SU-DHL-6 (cell line): ENCODE measurements around the gene AKT3.

Experiments
- H2AFZ ChIP-seq: fragments of 200-600 bp; sonication (generic); 2 replicates; pipeline ENCODE4 v1.6.1; 2014; ENCODE audit warnings: low read depth, mild to moderate bottlenecking, moderate library complexity, mixed read lengths, antibody characterized with exemption, low read length; ENCODE audit not compliant: severe bottlenecking
- H3F3A ChIP-seq: fragments of 200-600 bp; shearing (Covaris generic); 2 replicates; pipeline ENCODE4 v1.6.0; 2016; ENCODE audit warnings: antibody characterized with exemption, mild to moderate bottlenecking; ENCODE audit not compliant: insufficient read depth
- H3K27ac ChIP-seq: fragments of 200-600 bp; sonication (generic); 2 replicates; pipeline ENCODE4 v1.5.1; 2016; ENCODE audit warnings: low read depth, mild to moderate bottlenecking, low read length, moderate library complexity, mixed read lengths
- H3K27me3 ChIP-seq: fragments of 200-600 bp; sonication (generic), shearing (Covaris generic); 2 replicates; pipeline ENCODE4 v1.6.0; 2014; ENCODE audit warnings: mild to moderate bottlenecking, low read length
- H3K36me3 ChIP-seq: fragments of 200-600 bp; sonication (generic); 2 replicates; pipeline ENCODE4 v1.6.1; 2014; ENCODE audit warnings: mild to moderate bottlenecking, low read length, mixed read lengths
- H3K4me2 ChIP-seq: fragments of 300-600, 200-600 bp; shearing (Covaris generic), sonication (generic); 2 replicates; pipeline ENCODE4 v1.6.0; 2014; ENCODE audit warnings: low read length, low read depth, mild to moderate bottlenecking; ENCODE audit not compliant: poor library complexity, severe bottlenecking
- H3K4me3 ChIP-seq: fragments of 200-600 bp; sonication (generic); 2 replicates; pipeline ENCODE4 v1.5.1; 2014; ENCODE audit warnings: antibody characterized with exemption, low read length, mild to moderate bottlenecking, mixed read lengths; ENCODE audit not compliant: insufficient read depth, poor library complexity, severe bottlenecking
- H3K79me2 ChIP-seq: fragments of 200-600 bp; sonication (generic); 2 replicates; pipeline ENCODE4 v1.6.1; 2014; ENCODE audit warnings: mild to moderate bottlenecking, low read length, moderate library complexity; ENCODE audit not compliant: insufficient read depth
- H3K9ac ChIP-seq: fragments of 200-600 bp; sonication (generic); 2 replicates; pipeline ENCODE4 v1.7.0; 2014; ENCODE audit warnings: mild to moderate bottlenecking, low read length
- H3K9me2 ChIP-seq: fragments of 200-600 bp; sonication (generic); replicated peaks from 2 replicates; pipeline ENCODE4 v1.6.1; 2014; ENCODE audit warnings: low read length; ENCODE audit not compliant: insufficient read depth
- H3K9me3 ChIP-seq: fragments of 200-600 bp; sonication (generic); 2 replicates; pipeline ENCODE4 v1.6.1; 2014; ENCODE audit warnings: low read length, mixed read lengths; ENCODE audit not compliant: insufficient read depth
- H4K20me1 ChIP-seq: fragments of 200-600 bp; sonication (generic); 2 replicates; pipeline ENCODE4 v1.6.1; 2014; ENCODE audit warnings: low read depth, mild to moderate bottlenecking, antibody characterized with exemption, low read length, moderate library complexity, mixed read lengths
- CTCF ChIP-seq: fragments of 200-600 bp; sonication (generic); IDR thresholded peaks from one replicate; pipeline ENCODE4 v1.5.1; 2017; ENCODE audit warnings: antibody characterized with exemption, mild to moderate bottlenecking, low read length, moderate library complexity; ENCODE audit not compliant: insufficient read depth, poor library complexity, severe bottlenecking
- EZH2phosphoT487 ChIP-seq: fragments of 200-600 bp; sonication (generic), shearing (Covaris generic); conservative IDR thresholded peaks from 2 replicates; pipeline ENCODE4 v1.6.1; 2018; ENCODE audit warnings: mild to moderate bottlenecking, antibody characterized with exemption, low read length, moderate library complexity, mixed read lengths

Gene AKT3

GRCh38 chr1:243462929-243463697 lies 386.9 kb downstream of the AKT3 start:
- Histone ChIP-seq H3K4me2 (no peak overlapping the region), H3K4me3 (no peak overlapping the region), H2AFZ (no peak overlapping the region), H3K36me3 (no peaks in the 10 kb centered on the region), H3K9me2 (no peaks in the 10 kb centered on the region), H3K27me3 (no peaks in the 10 kb centered on the region), H3K27ac (no peak overlapping the region), H3K9ac (no peak overlapping the region), H4K20me1 (no peaks in the 10 kb centered on the region), H3K79me2 (no peaks in the 10 kb centered on the region), H3K9me3 (no peaks in the 10 kb centered on the region), H3F3A (no peaks in the 10 kb centered on the region)
- TF ChIP-seq CTCF (no peak), EZH2phosphoT487 (no peak)

- no peak overlapping the region for H2AFZ ChIP-seq
- H3K4me3 ChIP-seq, result no peak overlapping the region
- H3K9ac ChIP-seq, result no peak overlapping the region
- H4K20me1 ChIP-seq, result no peaks in the 10 kb centered on the region
- no peak for TF ChIP-seq EZH2phosphoT487
- no peak for TF ChIP-seq CTCF
- no peak overlapping the region for H3K4me2 ChIP-seq
- no peaks in the 10 kb centered on the region for H3K27me3 ChIP-seq
- no peaks in the 10 kb centered on the region for H3K9me3 ChIP-seq
- H3K9me2 ChIP-seq, result no peaks in the 10 kb centered on the region
- no peaks in the 10 kb centered on the region for H3F3A ChIP-seq
- no peaks in the 10 kb centered on the region for H3K79me2 ChIP-seq
- no peaks in the 10 kb centered on the region for H3K36me3 ChIP-seq
- H3K27ac ChIP-seq, result no peak overlapping the region
These were observed 388.3 kb downstream of the AKT3 start for GRCh38 chr1:243461700-243462099.

GRCh38 chr1:243459059-243459458 lies 391.0 kb downstream of the AKT3 start:
- no peak overlapping the region for H3K9ac ChIP-seq
- no peaks in the 10 kb centered on the region for H3K27me3 ChIP-seq
- H3K4me2 ChIP-seq, result no peak overlapping the region
- H3F3A ChIP-seq, result no peaks in the 10 kb centered on the region
- no peak for TF ChIP-seq CTCF
- no peak for TF ChIP-seq EZH2phosphoT487
- no peak overlapping the region for H2AFZ ChIP-seq
- no peaks in the 10 kb centered on the region for H3K36me3 ChIP-seq
- no peaks in the 10 kb centered on the region for H3K9me3 ChIP-seq
- no peaks in the 10 kb centered on the region for H3K79me2 ChIP-seq
- no peak overlapping the region for H3K27ac ChIP-seq
- no peak overlapping the region for H3K4me3 ChIP-seq
- H3K9me2 ChIP-seq, result no peaks in the 10 kb centered on the region
- H4K20me1 ChIP-seq, result no peaks in the 10 kb centered on the region
